ENCODE data around the gene C5AR2. TPM values are rescaled to one million over a fixed set of nuclear protein-coding genes. Genes with fewer than 3 reads are reported as not detected.
"Not testable (repeated sequence)": the region's sequence is repeated elsewhere in the genome, so short reads cannot be mapped to it uniquely, and the experiment has no call there.

C5AR2 gene
- total RNA-seq, 1 donor from 2014 or later: 0.86 TPM

DNA sequence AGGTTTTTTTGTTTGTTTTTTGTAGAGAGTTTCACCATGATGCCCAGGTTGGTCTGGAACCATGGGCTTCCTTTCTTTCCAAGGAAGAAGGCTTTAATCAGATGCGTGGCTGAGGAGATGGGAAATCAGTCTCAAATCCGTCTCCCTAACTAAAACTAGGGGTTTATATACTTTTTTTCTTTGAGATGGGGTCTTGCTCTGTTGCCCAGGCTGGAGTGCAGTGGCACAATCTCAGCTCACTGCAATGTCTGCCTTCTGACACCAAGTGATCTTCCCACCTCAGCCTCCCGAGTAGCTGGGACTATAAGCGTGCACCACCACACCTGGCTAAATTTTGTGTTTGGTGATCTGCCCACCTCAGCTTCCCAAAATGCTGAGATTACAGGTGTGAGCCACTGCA lies 52.6 kb downstream of the C5AR2 start:
- intact Hi-C loops (cut with micrococcal nuclease): not testable (repeated sequence)

DNA sequence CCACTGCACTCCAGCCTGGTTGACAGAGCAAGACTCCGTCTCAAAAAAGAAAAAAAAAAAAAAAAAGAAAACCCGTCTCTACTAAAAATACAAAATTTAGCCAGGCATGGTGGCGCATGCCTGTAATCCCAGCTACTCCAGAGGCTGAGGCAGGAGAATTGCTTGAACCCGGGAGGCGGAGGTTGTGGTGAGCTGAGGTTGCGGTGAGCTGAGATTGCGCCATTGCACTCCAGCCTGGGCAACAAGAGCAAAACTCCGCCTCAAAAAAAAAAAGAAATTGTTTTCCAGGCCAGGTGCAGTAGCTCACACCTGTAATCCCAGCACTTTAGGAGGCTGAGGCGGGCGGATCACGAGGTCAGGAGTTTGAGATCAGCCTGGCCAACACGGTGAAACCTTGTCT lies 54.6 kb downstream of the C5AR2 start:
- intact Hi-C loops (cut with micrococcal nuclease): not testable (repeated sequence)

DNA sequence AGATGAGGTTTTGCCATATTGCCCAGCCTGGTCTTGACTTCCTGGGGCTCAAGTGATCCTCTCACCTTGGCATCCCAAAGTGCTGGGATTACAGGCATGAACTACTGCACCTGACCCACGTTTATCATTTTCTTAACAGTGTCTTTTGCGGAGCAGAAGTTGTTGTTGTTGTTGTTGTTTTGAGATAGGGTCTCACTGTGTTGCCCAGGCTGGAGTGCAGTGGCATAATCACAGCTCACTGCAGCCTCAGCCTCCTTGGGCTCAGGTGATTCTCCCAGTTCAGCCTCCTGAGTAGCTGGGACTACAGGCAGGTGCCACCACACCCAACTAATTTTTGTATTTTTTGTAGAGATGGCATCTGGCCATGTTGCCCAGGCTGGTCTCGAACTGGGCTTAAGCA lies 55.6 kb downstream of the C5AR2 start:
- intact Hi-C loops (cut with micrococcal nuclease): not testable (repeated sequence)

DNA sequence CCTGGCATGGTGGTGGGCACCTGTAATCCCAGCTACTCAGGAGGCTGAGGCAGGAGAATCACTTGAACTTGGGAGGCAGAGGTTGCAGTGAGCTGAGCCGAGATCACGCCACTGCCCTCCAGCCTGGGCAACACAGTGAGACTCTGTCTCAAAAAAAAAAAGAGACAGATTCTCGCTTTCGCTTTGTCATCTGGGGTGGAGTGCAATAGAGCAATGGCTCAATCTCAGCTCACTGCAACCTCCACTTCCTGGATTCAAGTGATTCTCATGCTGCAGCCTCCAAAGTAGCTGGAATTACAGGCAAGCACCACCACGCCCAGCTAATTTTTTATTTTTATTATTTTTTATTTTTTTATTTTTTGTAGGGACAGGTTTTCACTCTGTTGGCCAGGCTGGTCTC lies 56.7 kb downstream of the C5AR2 start:
- intact Hi-C loops (cut with micrococcal nuclease): not testable (repeated sequence)

DNA sequence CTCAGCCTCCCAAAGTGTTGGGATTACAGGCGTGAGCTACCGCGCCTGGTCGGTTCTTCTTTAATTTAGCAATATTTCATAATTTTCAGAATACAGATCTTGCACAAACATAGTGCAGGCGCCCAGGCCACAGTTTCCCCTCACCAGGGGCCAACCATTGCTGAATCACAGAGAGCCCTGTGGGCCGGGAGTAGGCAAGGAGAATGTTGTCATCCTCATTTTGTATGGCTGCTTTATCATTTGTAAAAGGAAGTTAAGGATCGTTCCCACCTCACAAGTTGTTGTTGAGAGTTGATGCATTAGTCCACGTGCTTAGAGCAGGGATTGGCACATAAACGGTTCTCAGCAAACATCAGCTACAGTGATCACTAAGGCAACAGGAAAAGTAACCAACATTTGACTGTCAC lies 57.2 kb downstream of the C5AR2 start:
- intact Hi-C loops (cut with micrococcal nuclease): no loop called here

DNA sequence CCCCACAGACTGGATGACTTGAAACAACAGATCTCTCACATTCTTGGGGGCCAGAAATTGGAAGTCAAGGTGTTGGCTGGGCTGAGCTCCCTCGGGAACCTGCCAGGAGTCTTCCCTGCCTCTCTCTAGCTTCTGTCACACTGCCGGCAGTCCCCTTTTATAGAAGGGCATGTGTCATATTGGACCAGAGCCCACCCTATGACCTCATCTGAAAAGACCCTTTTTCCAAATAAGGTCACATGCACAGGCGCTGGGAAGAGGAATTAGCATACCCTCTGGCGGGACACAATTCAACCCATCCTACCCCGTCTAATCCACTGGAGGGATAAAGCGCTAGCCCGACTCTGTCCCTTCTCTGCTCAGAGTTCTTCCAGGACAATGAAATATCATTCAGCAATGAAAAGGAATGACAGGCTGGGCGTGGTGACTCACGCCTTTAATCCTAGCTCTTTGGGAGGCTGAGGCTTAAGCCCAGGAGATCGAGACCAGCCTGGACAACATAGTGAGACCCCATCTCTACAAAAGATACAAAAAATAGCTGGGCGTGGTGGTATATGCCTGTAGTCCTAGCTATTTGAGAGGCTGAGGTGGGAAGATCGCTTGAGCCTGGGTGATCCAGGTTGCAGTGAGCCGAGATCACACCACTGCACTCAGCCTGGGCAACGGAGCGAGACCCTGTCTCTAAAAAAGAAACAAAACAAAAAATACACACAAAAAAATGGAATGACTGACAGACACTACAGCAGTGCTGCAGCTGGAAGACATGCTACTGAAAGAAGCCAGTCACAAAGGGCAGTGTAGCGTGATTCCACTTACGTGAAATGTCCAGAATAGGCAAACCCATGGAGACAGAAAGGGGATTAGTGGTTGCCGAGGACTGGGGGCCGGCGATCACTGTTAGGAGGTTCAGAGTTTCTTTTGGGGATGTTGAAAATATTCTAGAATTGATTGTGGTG lies 58.8 kb downstream of the C5AR2 start:
- intact Hi-C loops (cut with micrococcal nuclease): loop anchor here (1.0 kb wide), 2 partner anchors 95 to 107 kb away; no protein-coding TSS in a partner anchor

DNA sequence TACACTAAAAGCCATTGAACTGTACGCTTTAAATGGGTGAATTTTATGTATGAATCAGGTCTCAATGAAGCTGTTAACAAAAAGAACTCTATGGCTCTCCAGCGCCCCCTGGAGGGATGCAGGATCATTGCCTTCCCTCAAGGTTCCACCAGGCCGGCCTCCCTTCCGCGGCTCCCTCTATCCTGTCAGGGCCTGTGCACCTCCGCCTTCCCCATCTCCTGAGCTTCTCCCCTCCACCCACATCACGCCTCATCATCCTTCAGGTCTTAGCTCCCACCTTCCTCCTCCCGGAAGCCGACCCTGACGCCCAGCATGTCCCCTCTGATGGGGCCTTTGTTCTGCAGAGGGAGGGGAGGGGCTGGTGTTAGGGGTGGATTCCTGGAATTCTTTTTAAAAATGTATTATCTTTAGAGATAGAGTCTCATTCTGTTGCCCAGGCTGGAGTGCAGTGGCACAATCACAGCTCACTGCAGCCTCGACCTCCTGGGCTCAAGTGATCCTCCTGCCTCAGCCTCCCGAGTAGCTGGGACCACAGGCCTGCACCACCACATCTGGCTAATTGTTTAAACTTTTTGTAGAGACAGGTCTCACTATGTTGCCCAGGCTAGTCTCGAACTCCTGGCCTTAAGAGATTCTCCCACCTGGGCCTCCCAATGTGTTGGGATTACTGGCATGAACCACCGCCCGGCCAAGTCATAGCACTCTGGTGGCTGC lies 59.7 kb downstream of the C5AR2 start:
- intact Hi-C loops (cut with micrococcal nuclease): loop anchor here (1.0 kb wide), 2 partner anchors 95 to 107 kb away; no protein-coding TSS in a partner anchor

Other genes starting within 250 kb of the C5AR2 start
- gene ZC3H4, start 218.4 kb upstream of the C5AR2 start, total RNA-seq: 106 and 109 TPM in 2 replicates
- 152 and 159 TPM in 2 replicates for gene SAE1, start 201.3 kb upstream of the C5AR2 start, total RNA-seq
- gene BBC3, start 101.0 kb upstream of the C5AR2 start, total RNA-seq: 11.7 and 13.0 TPM in 2 replicates
- 30.4 and 34.7 TPM in 2 replicates for gene CCDC9, start 75.7 kb upstream of the C5AR2 start, total RNA-seq
- gene INAFM1, start 57.3 kb upstream of the C5AR2 start, total RNA-seq: 8.7 and 10.2 TPM in 2 replicates
- 1.4 and 1.7 TPM in 2 replicates for gene C5AR1, start 22.3 kb upstream of the C5AR2 start, total RNA-seq
- 15.0 and 15.5 TPM in 2 replicates for gene DHX34, start 17.1 kb downstream of the C5AR2 start, total RNA-seq
- gene MEIS3, start 87.4 kb downstream of the C5AR2 start, total RNA-seq: 0.20 TPM in 1 of 2 replicates, not detected in the other
- 0.07 and 0.39 TPM in 2 replicates for gene SLC8A2, start 139.7 kb downstream of the C5AR2 start, total RNA-seq
- 11.4 and 11.8 TPM in 2 replicates for gene KPTN, start 152.0 kb downstream of the C5AR2 start, total RNA-seq
- 89.2 and 90.5 TPM in 2 replicates for gene NAPA, start 182.9 kb downstream of the C5AR2 start, total RNA-seq
- 0.39 and 0.50 TPM in 2 replicates for gene ZNF541, start 241.0 kb downstream of the C5AR2 start, total RNA-seq

All from T-helper 2 cell treated with Interferon-gamma antibody and Interleukin-4, amounts not matched to agents 100 ng/mL and 5 ng/mL, for 36 hours (primary cell).